ENCODE measurements around the gene DCAF6.

DCAF6 gene

DNA sequence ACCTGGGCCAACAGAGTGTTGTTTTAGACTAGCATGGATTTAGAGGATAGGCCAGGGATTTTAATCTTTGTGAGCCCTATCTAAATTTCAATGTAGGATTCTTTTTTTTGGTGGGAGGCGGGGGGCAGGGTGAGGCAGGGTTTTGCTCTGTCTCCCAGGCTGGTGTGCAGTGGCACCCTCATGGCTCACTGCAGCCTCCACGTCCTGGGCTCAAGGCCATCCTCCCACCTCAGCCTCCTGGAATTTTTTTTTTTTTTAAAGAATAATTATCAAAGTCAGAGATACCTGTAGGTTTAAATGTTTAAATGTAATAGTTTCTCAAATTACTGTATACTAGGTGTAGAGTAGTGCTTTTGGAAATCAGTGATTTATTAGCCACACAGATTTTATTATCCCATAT, 3.8 kb downstream of the DCAF6 start:
- TF ChIP-seq SIN3A (IDR thresholded peaks at IDR 0.05; ENCODE audit: borderline replicate concordance, insufficient read depth, low read length), result no peak
- no peak for TF ChIP-seq POLR2AphosphoS5 (IDR thresholded peaks at IDR 0.05; ENCODE audit: low read depth, low read length)
- no peak for TF ChIP-seq FOXP2 (optimal IDR thresholded peaks at IDR 0.05; ENCODE audit: borderline replicate concordance, extremely low read depth, extremely low read length, insufficient read depth)
- no peak for TF ChIP-seq TAF1 (IDR thresholded peaks at IDR 0.05; ENCODE audit: borderline replicate concordance, insufficient read depth, low read length)
- TF ChIP-seq, protein P1, sequence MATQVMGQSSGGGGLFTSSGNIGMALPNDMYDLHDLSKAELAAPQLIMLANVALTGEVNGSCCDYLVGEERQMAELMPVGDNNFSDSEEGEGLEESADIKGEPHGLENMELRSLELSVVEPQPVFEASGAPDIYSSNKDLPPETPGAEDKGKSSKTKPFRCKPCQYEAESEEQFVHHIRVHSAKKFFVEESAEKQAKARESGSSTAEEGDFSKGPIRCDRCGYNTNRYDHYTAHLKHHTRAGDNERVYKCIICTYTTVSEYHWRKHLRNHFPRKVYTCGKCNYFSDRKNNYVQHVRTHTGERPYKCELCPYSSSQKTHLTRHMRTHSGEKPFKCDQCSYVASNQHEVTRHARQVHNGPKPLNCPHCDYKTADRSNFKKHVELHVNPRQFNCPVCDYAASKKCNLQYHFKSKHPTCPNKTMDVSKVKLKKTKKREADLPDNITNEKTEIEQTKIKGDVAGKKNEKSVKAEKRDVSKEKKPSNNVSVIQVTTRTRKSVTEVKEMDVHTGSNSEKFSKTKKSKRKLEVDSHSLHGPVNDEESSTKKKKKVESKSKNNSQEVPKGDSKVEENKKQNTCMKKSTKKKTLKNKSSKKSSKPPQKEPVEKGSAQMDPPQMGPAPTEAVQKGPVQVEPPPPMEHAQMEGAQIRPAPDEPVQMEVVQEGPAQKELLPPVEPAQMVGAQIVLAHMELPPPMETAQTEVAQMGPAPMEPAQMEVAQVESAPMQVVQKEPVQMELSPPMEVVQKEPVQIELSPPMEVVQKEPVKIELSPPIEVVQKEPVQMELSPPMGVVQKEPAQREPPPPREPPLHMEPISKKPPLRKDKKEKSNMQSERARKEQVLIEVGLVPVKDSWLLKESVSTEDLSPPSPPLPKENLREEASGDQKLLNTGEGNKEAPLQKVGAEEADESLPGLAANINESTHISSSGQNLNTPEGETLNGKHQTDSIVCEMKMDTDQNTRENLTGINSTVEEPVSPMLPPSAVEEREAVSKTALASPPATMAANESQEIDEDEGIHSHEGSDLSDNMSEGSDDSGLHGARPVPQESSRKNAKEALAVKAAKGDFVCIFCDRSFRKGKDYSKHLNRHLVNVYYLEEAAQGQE (IDR thresholded peaks at IDR 0.05; ENCODE audit: insufficient read depth in 1 of 2, low read depth in 2 of 2, low read length in 2 of 2), result no peak

DNA sequence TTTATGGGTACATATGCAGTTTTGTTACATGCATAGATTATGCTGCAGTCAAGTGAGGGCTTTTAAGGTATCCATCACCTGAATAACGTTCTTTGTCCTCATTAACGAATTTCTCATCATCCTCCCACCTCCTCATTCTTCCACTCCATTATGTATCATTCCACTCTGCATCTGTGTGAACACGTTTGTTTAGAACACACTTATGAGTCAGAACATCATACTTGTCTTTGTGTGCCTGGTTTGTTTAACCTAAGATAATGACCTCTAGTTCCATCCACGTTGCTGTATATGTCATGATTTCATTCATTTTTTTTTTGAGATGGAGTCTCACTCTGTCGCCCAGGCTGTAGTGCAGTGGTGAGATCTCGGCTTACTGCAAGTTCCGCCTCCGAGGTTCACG, 7.1 kb downstream of the DCAF6 start:
- TF ChIP-seq POLR2AphosphoS5 (IDR thresholded peaks at IDR 0.05; ENCODE audit: low read depth, low read length) (no peak), SIN3A (IDR thresholded peaks at IDR 0.05; ENCODE audit: borderline replicate concordance, insufficient read depth, low read length) (no peak), FOXP2 (optimal IDR thresholded peaks at IDR 0.05; ENCODE audit: borderline replicate concordance, extremely low read depth, extremely low read length, insufficient read depth) (no peak), TAF1 (IDR thresholded peaks at IDR 0.05; ENCODE audit: borderline replicate concordance, insufficient read depth, low read length) (no peak)
- TF ChIP-seq, protein P1 (IDR thresholded peaks at IDR 0.05; ENCODE audit: insufficient read depth in 1 of 2, low read depth in 2 of 2, low read length in 2 of 2), result no peak

DNA sequence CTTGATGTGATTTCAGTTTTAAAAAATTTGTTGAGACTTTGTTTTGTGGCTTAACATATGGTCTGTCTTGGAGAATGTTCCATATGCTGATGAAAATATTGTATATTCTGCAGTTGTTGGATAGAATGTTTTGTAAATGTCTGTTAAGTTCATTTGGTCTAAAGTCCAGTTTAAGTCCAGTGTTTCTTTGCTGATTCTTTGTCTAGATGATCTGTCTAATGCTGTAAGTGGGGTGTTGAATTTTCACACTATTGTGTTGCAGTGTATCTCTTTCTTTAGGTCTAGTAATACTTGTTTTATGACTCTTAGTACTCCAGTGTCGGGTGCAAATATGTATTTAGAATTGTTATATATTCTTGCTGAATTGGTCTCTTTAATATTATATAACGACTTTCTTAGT, 11.2 kb downstream of the DCAF6 start:
- TF ChIP-seq TAF1 (IDR thresholded peaks at IDR 0.05; ENCODE audit: borderline replicate concordance, insufficient read depth, low read length) (no peak), SIN3A (IDR thresholded peaks at IDR 0.05; ENCODE audit: borderline replicate concordance, insufficient read depth, low read length) (no peak), POLR2AphosphoS5 (IDR thresholded peaks at IDR 0.05; ENCODE audit: low read depth, low read length) (no peak), FOXP2 (optimal IDR thresholded peaks at IDR 0.05; ENCODE audit: borderline replicate concordance, extremely low read depth, extremely low read length, insufficient read depth) (no peak)
- TF ChIP-seq, protein P1 (IDR thresholded peaks at IDR 0.05; ENCODE audit: insufficient read depth in 1 of 2, low read depth in 2 of 2, low read length in 2 of 2), result no peak

DNA sequence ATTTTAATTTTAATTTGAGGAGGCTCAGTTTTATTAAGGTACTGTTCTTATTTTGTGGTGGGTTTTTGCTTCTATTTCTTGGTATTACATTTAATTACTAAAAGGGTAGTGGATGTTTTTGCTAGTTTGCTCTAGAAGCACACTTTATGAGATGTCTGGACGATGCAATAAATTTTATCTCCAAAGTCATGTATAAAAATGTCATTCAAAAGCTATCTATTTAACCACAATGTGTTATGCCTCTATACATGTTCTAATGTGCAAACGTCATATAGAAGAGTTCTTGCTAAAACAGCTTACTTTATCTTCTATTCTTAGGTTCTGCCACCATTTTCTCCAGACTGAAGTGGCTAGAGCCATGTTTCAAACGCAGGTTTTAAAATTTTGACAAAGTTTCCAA, 13.3 kb downstream of the DCAF6 start:
- no peak for TF ChIP-seq POLR2AphosphoS5 (IDR thresholded peaks at IDR 0.05; ENCODE audit: low read depth, low read length)
- no peak for TF ChIP-seq TAF1 (IDR thresholded peaks at IDR 0.05; ENCODE audit: borderline replicate concordance, insufficient read depth, low read length)
- TF ChIP-seq FOXP2 (optimal IDR thresholded peaks at IDR 0.05; ENCODE audit: borderline replicate concordance, extremely low read depth, extremely low read length, insufficient read depth), result no peak
- TF ChIP-seq, protein P1 (IDR thresholded peaks at IDR 0.05; ENCODE audit: insufficient read depth in 1 of 2, low read depth in 2 of 2, low read length in 2 of 2), result no peak
- TF ChIP-seq SIN3A (IDR thresholded peaks at IDR 0.05; ENCODE audit: borderline replicate concordance, insufficient read depth, low read length), result no peak

DNA sequence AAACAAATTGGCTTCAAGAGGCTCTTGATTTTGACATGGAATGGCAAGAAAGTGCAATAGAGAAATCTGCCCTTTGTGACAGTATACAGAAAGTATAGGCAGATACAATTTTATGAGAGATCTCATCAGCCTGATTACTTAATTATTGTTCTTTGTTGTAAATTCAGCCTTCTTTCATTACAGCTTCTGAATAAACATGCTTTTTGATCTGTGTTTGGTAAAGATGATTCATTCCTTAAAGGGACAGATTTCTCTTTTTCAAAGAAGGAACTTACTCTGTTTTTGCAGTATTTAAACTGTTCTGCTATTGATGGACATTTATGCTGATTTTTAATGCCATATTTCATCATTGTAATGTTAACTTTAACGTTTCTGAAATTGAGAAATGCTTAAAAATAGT, 14.1 kb downstream of the DCAF6 start:
- TF ChIP-seq TAF1 (IDR thresholded peaks at IDR 0.05; ENCODE audit: borderline replicate concordance, insufficient read depth, low read length) (no peak), FOXP2 (optimal IDR thresholded peaks at IDR 0.05; ENCODE audit: borderline replicate concordance, extremely low read depth, extremely low read length, insufficient read depth) (no peak), SIN3A (IDR thresholded peaks at IDR 0.05; ENCODE audit: borderline replicate concordance, insufficient read depth, low read length) (no peak), POLR2AphosphoS5 (IDR thresholded peaks at IDR 0.05; ENCODE audit: low read depth, low read length) (no peak)
- TF ChIP-seq, protein P1 (IDR thresholded peaks at IDR 0.05; ENCODE audit: insufficient read depth in 1 of 2, low read depth in 2 of 2, low read length in 2 of 2), result no peak

All from PFSK-1 (cell line).